ENCODE measurements around the gene TYK2. TPM values are rescaled to one million over a fixed set of nuclear protein-coding genes. Genes with fewer than 3 reads are reported as not detected.

Gene TYK2
- total and polyA plus RNA-seq, 2 of the 4 experiments (the other 2 are of a cell fraction): 40.9 to 97.9 TPM

- Histone ChIP-seq H3K4me2 (ENCODE audit: low read depth, low read length) (peak overlapping the region; percentile 93), H3K14ac (replicated peaks; ENCODE audit: low read depth, low read length) (peak overlapping the region; percentile 75), H2AFZ (replicated peaks; ENCODE audit: low read length, poor library complexity) (peak overlapping the region; percentile 98), H3K23ac (ENCODE audit: low read depth, low read length) (peak overlapping the region; percentile 77), H3K79me1 (ENCODE audit: low read depth in 1 of 2, low read length in 2 of 2) (peaks cover 11 to 37% of the 10 kb centered on the region in 2 experiments), H3K4ac (ENCODE audit: low read depth, low read length) (peak overlapping the region; percentile 73), H2AK5ac (ENCODE audit: low read depth, low read length) (peak overlapping the region; percentile 84), H3K18ac (ENCODE audit: low read depth, low read length) (no peak overlapping the region), H4K20me1 (ENCODE audit: insufficient read depth, low read length) (peaks cover 26% of the 10 kb centered on the region), H4K8ac (ENCODE audit: low read depth in 2 of 2, low read length in 2 of 2) (peak overlapping the region; percentile 86 to 87), H3K27me3 (ENCODE audit: control insufficient read depth, insufficient read depth, low read length) (no peaks in the 10 kb centered on the region), H2AK9ac (replicated peaks; ENCODE audit: low read depth, low read length, poor library complexity) (peak overlapping the region; percentile 98), H2BK20ac (ENCODE audit: low read depth, low read length) (no peak overlapping the region), H2BK5ac (ENCODE audit: low read depth, low read length, poor library complexity, severe bottlenecking) (peak overlapping the region; percentile 55), H3K9ac (ENCODE audit: low read depth, low read length) (peak overlapping the region; percentile 69), H4K91ac (ENCODE audit: insufficient read depth, low read depth, low read length) (peak overlapping the region; percentile 77), H2BK15ac (ENCODE audit: low read depth, low read length) (no peak overlapping the region), H2BK120ac (ENCODE audit: low read depth, low read length) (no peak overlapping the region), H3K4me3 (ENCODE audit: insufficient read depth, low read depth, low read length) (peak overlapping the region; percentile 61), H3K9me1 (ENCODE audit: insufficient read depth, low read length) (no peaks in the 10 kb centered on the region; the same call in 1 of the 2 replicates), H3K27ac (ENCODE audit: insufficient read depth, low read length) (peak overlapping the region; percentile 70), H3K36me3 (ENCODE audit: control insufficient read depth, insufficient read depth, low read length) (peaks cover 14% of the 10 kb centered on the region), H3K56ac (ENCODE audit: extremely low read depth, insufficient read depth, low read length) (0 out of 2 replicates have a peak overlapping the region, but pooled peaks have one; percentile 19), H3K4me1 (ENCODE audit: control insufficient read depth, insufficient read depth, low read length) (peaks cover 5% of the 10 kb centered on the region; the same call in 1 of the 2 replicates), H3K9me3 (ENCODE audit: control insufficient read depth, insufficient read depth, low read length) (no peaks in the 10 kb centered on the region), H4K5ac (ENCODE audit: low read depth, low read length) (peak overlapping the region; percentile 66)
- intact Hi-C loops (cut with micrococcal nuclease) (loop anchor here (1.0 to 2.0 kb wide), 2 partner anchors 19 to 65 kb away; no protein-coding TSS in a partner anchor), dilution Hi-C loops (cut with HindIII; ENCODE audit: low sequenced_read_pairs, unreplicated experiment) (no loop called here), in situ Hi-C loops (cut with MboI; ENCODE audit: low sequenced_read_pairs) (no loop called here)
- no TSS peak for BruUV-seq (replicated peaks)
- DNase-seq: no peak
- ChIA-PET POLR2A (ENCODE audit: unreplicated experiment) (interaction anchor here (0.6 kb wide), 3 partner anchors 28 to 232 kb away, joined by 3 to 5 read pairs (median 3); no protein-coding TSS in a partner anchor), CTCF (interaction anchor here (0.6 kb wide), 1 partner anchor 26 kb away, joined by 5 read pairs; no protein-coding TSS in a partner anchor)
- TF ChIP-seq MAFK (IDR thresholded peaks at IDR 0.05; ENCODE audit: low read depth, low read length) (no peak), BHLHE40 (IDR thresholded peaks at IDR 0.05; ENCODE audit: low read depth, low read length) (no peak), SMC3 (IDR thresholded peaks at IDR 0.05; ENCODE audit: low read depth, low read length) (no peak), CTCF (conservative IDR thresholded peaks at IDR 0.05; ENCODE audit: low read depth, low read length) (no peak)
- peak; percentile 0; the same call in 1 of the 2 replicates for ATAC-seq (ENCODE audit: low read depth)
- WGBS, 2 experiments (ENCODE audit: extremely low coverage in 2 of 2, insufficient read length in 1 of 2): 1% methylated on average over 27 of the region's 44 CpGs; no CpG with 5 or more reads in 1 of the 2 experiments
These were observed 46.4 kb downstream of the TYK2 start for GRCh38 chr19:10333758-10334587.

All from IMR-90 (cell line).